NCI-H2227 treated with DMSO at 0.1 percent for 48 hours (cell line): ENCODE measurements around the gene INO80C.

ENCODE experiments used
- DNase-seq: peaks from one replicate; lab custom pipeline; 2025; lab: John Stamatoyannopoulos, UW

The INO80C gene

DNA sequence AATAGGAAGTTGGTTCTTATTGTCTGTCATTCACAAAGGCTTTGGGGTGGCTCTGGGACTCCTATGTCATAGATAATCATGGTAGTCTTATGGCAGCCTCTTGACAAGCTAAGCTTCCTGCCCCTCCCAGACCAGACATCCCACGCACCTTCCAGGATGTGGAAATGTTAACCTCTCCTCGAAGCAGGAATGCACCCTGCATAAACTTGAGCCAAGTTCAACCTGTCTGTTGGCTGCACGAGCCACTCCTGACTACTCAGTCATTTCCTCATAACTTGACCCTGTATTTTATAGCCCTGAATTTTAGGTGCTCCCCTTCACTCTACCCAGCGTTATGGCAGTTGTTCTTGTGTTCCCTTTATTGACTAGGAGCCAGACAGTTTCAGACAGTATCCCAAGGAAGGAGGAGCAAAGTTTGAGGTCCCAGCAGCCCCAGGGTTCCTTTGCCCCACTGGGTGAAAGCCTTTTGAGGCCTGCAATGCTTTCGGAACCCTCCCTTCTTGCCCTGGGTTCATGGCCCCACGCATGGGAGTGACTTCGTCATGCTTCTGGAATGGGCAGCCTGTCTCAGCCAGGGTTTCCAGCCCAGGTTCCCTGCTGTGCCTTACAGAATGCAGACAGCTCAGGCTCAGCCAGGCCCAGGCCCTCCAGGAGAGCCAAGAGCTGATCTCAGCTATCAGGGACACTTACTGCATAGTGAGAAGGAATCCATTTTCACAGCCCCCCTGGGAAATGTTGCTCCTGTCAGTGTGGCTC, 15.6 kb upstream of the INO80C start:
- DNase-seq: no peak

DNA sequence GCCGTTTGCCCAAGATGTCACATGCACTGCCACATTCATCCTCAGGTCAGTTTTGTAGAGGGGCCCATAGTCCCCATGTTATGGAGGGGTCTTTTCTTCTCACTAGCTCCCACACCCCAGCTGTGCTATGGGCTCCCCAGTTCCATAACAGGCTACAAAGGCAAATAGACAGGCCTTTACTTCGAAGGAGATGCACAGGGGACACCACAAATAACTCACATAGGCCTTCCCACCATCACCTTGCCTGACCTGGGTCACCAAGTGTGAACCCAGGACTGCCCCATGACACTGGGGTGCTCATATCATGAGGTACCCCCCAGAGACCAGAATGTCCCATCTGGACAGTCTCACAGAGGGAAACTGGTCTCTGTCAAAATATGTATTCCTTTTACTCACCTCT, 15.0 kb upstream of the INO80C start:
- DNase-seq: no peak

DNA sequence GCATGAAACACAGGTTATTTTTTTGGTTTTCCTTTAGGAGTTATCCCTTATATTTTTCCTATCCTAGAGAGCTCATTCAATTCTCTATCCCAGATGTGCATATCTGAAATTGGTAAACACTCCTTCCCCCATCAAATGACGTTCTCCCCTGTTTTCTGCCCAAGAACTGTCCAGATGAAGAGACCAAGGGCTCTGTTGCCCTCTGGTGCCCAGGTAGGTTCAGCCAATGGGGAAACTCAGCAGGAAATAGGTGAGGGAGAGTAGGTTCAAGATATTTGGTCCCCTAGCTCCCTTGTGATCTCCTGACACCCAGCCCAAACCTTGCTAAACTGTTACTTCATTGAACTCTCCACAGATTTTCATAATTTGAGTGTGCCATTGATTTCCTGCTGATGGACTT, 14.1 kb upstream of the INO80C start:
- DNase-seq: no peak

DNA sequence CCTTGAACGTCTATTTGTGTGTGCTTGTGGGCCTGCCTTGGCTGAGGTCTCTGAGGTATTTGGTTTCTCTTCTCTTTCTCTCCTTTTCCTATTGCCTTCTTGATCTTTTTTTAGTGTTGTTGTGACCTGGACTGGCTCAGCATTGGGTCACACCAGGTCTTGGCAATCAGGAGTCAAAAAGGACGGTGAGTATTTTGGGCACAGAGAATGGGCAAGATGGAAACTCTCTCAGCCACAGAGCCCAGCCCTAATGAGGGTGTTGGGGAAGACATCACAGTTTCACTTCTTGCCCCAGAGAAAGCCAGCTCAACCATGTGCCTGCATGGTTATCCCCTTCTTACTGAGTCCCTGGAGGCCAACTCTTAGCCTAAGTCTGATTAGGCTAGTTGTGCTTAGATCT, 13.7 kb upstream of the INO80C start:
- no peak for DNase-seq

DNA sequence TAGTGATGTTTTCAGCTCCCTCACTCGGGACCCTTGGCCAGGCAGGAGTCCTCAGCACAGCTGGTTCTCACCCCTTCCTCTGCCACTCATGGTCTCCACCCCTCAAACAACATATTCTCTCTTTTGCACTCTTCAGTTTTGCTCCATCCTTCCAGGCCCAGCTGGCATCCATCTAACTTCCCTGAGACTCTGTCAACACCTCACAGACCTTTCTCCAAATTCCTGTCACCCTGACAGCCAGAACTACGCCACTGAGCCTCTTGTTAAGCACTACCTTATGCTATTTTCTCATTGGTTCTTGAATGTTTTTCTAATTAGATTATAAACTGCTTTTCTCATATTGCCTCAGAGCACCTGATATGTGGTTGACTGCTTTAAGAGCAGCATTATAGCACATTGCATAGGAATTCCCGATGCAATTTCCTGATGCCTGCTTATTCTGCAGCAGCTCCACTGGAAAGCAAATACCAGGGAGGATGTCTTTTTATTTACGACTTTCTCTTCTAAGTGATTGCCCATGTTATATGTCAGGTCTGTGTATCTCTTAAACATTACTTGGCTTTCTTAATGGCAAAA, 12.4 kb upstream of the INO80C start:
- no peak for DNase-seq

DNA sequence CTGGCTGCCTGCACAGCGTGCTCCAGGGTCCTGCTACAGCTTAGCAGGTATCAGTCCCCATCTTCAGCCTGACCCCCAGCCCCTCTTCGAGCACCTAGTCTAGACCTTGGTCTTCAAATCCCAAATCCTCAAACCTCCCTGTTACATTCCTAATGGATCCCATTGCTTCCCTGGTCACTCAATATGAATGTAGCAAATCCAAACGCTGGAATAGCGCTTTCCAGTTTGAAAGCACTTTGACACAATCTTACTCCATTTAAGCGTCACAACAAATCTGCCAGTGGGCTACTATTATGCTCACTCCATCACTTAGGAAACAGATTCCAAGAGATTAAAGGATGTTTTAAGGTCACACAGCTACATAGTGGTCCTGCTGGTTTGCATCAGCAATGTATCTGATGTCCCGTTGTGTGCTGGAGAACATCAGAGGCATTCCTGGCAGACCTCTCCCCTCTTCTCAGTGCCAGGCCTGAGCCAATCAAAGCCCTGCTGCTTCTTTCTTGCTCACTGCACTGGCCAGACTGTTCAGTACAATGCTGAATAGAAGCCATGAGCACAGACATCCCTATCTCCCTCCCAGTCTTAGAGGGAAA, 11.1 kb upstream of the INO80C start:
- no peak for DNase-seq

DNA sequence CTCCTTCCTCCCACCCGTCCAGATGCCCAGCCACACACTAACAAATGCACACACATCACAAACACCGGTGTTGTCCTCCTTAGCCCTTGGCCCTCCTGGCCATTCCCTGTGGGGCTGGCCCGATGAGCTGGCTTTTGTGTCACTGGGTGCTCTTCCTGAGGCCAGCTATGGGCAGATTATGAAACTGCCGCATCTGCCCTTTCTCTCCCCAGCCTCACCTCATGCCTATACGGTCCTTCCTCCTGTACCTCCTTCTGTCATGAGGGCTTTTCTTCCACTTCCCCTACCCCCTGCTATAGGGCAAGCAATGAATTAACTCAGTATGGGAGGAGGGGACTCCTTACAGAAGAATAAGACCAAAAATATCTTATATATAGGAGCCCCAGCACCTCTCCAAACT, 10.3 kb upstream of the INO80C start:
- no peak for DNase-seq

DNA sequence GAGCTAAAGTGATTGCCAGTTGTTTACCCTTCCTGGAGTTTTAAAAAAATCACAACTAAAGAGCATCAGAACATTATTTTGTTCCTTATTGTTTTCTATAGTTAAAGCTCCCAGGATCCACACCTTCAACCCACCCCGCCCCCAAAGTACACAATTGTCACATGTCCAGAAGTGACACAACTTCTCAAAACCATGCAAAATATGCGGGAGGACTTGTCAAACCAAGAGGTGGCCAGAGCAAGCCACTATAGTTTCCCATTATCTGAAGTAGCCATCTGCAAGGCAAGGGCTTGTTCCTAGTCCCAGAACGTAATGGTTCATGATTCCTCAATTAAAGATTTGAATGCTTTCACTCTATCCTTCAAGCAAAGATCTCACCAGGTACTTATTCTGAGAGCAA, 9.9 kb upstream of the INO80C start:
- no peak for DNase-seq

DNA sequence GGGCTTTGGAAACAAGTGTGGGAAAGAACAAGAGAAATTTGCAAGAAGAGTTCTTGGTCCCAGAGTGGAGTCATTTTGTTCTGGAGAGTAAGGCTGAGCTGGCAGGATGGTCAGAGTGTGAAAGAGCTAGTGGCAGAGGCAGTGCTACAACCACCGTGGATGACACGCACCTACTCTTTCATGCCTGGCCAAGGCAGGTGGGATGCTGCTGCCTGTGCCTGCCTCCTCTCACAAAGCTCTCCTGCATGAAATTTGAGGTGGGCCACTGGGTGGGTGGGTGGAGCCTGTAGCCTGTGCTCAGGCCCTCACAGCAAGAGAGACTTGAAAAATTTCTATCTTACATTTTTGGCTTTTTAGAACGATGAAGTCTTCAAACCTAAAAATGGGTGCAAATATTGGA, 9.4 kb upstream of the INO80C start:
- no peak for DNase-seq

DNA sequence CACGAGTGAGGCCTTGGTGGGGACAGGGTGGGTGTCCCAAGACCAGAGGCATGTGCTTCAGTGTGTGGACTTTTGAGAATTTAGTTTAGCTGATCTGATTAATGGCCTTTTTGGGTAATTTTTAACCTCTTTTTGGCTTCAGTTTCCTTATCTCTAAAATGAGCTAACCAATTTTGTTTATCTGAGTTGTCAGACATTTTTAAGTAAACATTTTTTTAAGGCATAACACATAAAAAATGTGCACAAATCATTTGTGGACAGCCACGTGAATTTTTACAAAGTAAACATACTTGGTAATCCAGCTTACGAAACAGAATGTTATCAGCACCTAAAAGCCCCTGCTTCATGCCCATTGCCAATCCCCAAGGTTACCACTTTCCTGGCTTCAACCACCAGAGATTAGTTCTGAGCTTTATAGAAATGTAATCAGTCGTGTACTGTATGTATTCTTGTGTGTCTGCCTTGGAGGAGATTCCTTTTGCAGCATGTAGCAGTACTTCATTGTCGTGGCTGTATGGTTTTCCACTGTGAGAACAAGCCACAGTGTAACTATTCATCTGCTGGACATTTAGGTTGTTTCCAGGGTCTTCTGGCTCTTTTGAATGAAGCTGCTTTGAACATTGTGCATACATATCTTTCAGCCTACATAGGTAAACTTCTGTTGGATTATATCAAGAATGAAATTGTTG, 8.4 kb upstream of the INO80C start:
- DNase-seq: no peak

DNA sequence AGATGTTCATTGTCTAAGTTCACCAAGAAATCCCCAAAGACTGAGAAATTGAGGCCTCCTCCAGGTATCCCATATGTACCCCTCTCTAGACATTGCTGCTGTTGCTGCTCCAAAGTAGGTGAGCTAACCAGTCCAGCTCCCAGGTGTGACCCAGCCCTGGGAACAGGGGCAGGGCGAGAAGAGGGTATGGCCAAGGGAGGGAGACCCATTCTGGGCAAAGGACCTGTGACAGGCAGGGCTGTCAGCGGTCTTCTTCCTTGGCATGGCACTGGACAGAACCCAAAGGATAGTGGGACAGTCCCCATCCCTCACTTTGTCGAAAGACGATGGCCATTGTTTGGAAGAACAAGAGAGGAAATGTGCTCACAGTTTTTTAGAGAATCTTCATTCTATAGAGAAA, 7.2 kb upstream of the INO80C start:
- no peak for DNase-seq

DNA sequence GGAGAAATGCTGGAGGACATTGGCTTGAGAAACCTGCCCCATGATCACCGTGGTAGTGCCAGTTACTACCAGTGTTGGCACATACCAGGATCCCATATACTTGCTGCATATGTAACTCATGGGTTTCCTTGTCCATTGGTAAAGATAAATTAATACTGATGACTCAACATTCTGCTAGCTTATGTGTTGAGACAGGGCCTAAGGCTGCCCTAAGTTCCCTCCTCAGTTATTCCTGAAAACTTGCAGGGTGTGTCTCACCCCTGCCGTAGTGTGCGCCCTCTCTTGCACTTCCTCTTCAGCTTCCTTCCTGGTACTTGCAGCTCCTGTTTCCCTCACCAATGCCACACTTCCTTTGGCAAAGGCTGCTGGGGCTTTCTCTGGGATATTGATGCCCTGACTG, 4.3 kb upstream of the INO80C start:
- DNase-seq: no peak

DNA sequence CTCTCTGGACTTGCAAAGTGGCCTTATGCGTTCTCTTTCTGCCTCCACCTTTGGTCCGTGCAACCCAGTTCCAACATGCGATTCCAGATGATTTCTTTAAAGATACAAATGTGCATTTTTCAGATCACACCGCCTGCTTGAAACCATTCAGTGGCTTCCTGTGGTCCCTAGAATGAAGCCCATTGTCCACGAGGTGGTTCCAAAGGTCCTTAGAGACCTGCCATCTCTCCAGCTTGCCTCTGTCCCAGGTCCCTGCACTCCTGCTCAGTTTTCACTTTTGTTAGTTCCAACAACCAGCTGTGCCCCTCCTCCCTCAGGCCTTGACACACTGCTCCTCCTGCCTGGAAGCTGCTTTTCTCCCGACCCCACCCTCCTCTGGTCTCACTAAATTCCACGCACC, 3.6 kb upstream of the INO80C start:
- no peak for DNase-seq

DNA sequence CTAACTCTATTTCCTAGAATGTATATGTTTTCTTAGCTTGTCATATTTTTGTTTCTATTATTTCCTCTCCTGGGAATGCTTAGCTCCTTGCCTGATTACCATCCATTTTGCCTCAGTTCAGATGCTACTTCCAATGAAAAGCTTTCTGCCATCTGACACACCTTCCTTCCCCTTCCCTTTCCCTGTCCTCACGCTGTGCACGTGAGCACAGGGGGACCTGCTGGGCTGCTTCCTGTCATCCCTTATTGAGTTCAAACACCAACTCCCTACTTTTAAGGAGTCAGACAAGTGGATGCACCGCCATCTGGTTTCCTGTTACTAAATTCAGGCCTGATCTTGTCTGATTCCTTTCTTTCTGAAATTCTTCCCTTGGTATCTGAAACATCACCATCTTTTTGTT, 2.4 kb upstream of the INO80C start:
- no peak for DNase-seq

DNA sequence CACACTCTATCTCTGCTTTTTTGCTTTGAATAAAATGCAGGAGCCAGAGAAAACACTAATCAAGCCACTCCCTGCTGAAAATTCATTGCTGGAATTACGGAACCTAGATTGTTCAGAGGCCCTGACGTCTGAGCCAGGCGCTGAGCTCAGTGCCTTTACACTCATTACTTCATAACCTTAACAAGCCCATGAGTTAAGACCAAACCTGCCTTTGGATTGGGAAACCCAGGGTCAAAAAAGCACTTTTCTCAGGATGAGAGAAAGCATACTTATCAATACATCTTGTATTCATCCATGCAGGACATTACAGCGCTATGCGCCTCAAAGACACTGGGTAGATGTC, 762 bp downstream of the INO80C start:
- no peak for DNase-seq

DNA sequence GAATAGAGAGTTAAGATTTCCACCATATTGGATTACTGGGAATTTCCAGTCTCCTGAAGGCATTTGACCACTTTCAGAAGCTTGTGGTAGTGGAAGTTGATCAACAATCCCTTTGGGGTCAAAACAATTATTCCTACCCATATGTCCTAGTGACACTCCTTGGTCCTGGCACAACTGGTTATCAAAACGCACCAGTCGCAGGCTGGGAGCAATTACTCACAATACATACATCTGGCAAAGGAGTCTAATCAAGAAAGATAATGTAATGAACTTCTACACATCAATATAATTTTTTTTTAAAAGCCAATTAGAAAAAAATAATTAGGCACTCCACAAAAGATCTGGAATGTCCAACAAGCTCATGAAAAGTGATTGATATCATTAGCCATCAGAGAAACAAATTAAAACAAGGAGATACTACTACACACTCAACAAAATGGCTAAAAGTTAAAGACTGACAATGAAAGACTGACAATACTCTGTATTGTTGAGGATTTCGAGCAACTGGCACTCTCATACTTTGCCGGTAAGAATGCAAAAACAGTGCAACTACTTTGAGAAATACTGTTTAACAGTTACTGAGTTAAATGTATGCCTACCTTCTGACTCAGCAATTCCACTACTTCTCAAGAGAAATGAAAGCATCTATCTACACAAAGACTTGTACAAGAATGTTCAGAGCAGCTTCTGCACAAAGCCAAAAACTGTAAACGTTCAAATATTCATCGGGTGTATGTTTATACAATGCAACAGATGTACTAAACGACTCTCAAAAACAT, 2.0 kb downstream of the INO80C start:
- no peak for DNase-seq

DNA sequence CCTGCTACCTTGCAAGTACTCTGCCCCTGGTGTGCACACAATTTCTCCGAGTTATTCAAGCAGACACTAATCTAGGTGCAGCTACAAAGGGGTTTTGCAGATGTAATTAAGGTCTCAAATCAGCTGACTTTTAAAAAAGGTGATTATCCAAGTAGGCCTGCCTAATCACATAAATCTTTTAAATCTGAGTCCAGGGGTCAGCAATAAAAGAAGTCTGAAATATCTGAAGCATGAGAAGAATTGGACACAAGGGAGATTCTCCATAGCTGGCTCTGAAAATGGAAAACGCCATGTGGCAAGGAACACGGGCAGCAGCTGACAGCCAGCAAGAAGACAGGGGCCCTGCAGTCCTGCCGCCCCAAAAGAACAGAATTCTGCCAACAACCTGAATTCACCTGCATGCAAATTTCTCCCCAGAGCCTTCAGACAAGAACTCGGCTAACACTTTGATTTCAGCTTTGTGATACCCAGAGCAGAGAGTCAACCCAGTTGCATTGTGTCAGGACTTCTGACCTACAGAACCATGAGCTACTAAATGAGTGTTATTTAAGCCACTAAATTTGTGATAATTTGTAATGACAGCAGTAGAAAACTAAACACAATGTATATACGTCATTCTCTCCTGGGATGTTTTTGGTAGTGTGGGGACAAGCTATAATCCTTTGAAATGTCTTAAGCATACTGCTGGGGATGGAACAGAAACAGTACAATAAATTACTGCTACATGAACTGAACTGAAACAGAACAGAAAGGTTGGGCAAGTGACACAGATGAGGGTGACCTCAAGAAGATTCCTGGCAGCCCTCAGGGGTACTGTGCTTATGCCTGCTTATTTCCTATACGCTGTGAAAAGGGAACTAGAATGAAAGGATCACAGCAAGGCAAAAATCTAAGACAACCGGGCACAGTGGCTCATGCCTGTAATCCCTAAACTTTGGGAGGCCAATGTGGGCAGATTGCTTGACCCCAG, 3.2 kb downstream of the INO80C start:
- DNase-seq: no peak

DNA sequence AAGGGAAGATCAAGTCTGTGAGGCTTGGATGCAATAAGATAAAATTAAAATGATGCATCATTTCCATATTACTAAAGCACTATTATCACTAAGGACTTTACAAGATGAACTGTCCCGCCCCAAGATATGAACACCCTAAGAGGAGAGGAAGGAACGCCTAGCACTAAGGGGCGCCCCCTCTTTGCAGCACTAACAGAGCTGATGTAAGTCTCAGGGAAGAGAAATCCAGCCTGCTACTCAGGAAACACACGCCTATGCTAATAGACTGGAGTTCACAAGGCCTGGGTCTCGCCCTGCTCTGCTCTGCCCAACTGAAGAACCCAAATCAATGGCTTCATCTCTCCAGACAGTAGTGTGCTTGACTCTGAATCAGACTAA, 6.1 kb downstream of the INO80C start:
- DNase-seq: no peak

DNA sequence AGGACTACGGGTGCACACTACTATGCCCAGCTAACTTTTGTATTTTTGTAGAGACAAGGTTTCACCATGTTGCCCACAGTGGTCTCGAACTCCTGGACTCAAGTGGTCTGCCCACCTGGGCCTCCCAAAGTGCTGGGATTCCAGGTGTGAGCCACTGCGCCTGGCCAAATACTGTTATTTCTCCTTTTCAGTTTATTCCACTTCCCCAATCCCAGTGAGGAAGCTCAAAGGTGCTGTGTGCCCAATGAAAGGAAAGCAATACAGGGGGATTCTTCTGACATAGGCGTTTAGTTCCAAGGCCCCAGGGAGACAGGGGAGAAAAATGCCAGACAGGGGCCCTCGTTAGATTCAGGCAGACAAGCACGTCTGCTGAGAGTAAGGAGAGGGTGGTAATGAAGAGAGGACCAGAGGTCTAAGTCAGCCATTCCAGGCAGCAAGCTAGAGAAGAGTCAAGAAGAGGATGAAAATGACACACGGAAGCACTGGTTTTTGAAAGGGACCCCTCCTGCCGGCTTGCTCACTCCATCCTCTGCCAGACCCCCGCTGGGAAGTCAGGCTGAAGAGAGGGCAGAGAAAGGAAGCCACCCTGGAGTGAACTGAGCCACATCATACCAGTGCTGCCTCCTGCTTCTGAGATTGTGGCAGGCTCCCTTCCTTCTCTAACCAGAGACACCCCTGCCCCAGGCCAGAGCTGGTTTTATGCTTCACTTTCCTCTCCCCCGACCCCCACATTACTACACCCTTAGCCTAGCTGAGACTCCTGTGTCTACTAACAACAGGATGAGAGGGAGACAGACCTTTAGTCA, 6.7 kb downstream of the INO80C start:
- DNase-seq: no peak

DNA sequence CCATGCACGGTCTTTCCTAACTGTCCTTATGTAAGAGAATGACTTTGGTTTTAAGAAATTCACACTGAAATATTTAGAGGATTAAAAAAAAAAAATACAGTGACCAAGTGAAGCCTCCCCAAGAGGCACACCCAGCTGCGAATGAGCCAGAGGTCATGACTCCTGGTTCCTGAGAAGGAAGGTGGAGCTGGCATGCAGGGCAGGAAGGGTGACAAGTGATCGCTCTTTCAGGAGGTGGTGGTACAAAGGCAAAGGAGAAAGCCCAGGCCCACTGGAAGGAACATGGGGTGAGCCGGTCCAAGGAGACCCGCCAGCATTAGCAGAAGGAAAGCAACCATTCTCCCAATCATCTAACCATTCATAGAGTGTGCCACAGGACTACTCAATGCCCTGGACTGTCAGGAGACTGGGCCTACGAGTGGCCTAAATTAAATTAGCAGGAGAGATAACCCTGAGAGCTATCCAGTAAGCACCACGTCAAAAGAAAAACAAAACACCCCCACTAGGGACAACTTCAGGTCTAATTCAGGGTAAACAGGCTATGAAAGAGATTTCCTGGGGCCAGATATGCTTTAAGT, 7.8 kb downstream of the INO80C start:
- DNase-seq: no peak
